ENCODE data around the gene DOC2B.
"Not testable (repeated sequence)": the region's sequence is repeated elsewhere in the genome, so short reads cannot be mapped to it uniquely, and the experiment has no call there.

DNA sequence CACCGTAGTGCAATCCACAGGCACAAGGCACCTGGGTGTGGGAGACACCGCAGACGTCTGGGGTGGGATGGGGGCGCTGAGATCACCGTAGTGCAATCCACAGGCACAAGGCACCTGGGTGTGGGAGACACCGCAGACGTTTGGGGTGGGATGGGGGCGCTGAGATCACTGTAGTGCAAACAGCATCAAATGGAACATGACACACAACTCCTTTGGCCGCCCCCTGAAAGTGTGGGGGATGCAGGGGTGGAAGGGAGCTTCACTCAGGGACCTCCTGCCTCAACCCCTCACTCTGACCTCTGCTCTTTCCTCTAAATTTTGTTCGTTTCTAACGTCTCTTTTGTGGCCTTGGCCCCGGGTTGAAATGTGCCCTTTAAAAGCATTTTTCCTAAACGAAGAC is 20.3 kb upstream of the DOC2B start:
- TF ChIP-seq, protein P1, sequence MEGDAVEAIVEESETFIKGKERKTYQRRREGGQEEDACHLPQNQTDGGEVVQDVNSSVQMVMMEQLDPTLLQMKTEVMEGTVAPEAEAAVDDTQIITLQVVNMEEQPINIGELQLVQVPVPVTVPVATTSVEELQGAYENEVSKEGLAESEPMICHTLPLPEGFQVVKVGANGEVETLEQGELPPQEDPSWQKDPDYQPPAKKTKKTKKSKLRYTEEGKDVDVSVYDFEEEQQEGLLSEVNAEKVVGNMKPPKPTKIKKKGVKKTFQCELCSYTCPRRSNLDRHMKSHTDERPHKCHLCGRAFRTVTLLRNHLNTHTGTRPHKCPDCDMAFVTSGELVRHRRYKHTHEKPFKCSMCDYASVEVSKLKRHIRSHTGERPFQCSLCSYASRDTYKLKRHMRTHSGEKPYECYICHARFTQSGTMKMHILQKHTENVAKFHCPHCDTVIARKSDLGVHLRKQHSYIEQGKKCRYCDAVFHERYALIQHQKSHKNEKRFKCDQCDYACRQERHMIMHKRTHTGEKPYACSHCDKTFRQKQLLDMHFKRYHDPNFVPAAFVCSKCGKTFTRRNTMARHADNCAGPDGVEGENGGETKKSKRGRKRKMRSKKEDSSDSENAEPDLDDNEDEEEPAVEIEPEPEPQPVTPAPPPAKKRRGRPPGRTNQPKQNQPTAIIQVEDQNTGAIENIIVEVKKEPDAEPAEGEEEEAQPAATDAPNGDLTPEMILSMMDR (IDR thresholded peaks at IDR 0.05 in 8 of 11, conservative IDR thresholded peaks at IDR 0.05 in 3 of 11) = not testable (repeated sequence)
- TF ChIP-seq POLR2A, POLR2AphosphoS5 (IDR thresholded peaks at IDR 0.05): not testable (repeated sequence)
